SH-SY5Y (cell line): ENCODE measurements around the gene ARL16.

Source experiments
- GATA2 ChIP-seq: IDR thresholded peaks from 2 replicates; pipeline ENCODE4 v1.6.1; 2011; ENCODE audit warnings: mild to moderate bottlenecking, low read depth, low read length
- GATA3 ChIP-seq: IDR thresholded peaks from 2 replicates; pipeline ENCODE4 v1.6.1; 2011; ENCODE audit warnings: low read depth, mild to moderate bottlenecking, low read length, moderate library complexity

- TF ChIP-seq GATA2: no peak
- TF ChIP-seq GATA3: no peak
Observed at GRCh38 chr17:81644496-81644895, 39.1 kb downstream of the ARL16 start.
